HG02571 (cell line): ENCODE results near the gene MPG.

Experiments used
- ATAC-seq: cut with Tn5 transposase; IDR thresholded peaks from one replicate; pipeline ENCODE4 v1.9.1; 2021; ENCODE audit warnings: mild to moderate bottlenecking, moderate library complexity; ENCODE audit not compliant: unreplicated experiment

Gene MPG

DNA sequence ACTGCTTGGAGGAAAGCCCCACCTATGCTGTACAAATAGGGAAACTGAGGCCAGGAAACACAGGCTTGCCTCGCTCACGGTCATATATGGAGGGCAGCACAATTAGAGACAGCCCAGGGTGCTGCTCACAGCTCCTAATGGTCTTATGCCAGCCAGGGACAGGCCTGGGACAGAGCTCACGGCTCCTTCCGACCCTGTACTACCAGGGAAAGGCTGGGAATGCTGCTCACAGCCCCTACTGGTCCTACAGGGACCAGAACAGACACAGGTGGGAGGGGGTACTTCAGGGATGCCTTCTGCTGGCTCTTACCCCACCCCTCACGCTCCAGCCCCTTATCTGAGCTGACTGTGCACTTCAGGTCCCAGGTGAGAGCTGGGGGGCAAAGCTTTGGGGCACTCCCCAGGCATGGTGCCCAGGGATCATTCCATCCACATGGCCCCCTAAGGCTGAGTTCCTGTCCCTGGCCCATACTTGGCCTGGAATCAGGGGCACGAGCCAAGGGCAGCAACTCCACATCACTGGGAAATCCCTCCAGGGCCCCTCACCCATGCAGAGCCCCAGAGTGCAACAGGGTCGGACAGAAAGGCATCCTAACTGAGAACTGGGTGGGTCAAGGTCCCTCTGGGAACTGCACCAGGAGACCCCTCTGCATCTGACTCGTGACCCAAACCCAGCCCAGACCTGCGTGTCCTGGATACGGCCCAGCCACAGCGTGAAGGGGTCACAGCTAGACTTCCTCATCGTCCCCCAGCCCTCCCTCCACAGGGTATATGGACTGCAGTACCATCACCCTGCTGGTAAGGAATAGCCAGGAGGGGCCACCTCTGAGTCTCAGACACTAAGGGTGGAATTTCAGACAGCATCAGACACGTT, 11.5 kb upstream of the MPG start:
- no peak for ATAC-seq

DNA sequence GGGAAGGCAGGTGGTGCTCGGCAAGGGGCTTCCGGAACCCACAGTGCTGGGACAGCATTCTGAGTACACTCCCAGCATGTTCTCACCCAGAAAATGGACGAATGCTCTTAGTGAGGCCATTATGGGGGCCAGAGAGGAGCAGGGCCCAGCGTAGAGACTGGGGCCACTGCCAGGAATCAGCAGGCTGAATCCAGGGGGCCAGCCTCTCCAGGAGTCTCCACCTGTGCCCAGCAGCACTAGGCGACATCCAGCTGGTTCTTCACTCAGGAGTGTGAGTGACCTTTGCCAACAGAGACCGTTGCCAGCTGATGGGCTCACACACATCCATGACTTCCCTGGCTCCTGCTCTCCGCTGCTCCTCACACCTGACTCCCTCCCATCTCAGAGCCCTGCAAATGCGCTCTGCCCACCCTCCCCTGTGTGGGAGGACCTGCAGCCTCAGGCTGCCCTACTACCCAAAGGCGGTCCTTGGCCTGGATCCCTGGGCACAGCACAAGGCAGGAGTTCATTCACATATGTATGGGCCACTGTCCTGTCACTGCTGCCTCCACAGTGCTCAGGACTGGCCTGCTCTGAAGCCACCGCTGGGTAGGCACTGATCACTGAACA, 10.7 kb upstream of the MPG start:
- ATAC-seq = no peak

DNA sequence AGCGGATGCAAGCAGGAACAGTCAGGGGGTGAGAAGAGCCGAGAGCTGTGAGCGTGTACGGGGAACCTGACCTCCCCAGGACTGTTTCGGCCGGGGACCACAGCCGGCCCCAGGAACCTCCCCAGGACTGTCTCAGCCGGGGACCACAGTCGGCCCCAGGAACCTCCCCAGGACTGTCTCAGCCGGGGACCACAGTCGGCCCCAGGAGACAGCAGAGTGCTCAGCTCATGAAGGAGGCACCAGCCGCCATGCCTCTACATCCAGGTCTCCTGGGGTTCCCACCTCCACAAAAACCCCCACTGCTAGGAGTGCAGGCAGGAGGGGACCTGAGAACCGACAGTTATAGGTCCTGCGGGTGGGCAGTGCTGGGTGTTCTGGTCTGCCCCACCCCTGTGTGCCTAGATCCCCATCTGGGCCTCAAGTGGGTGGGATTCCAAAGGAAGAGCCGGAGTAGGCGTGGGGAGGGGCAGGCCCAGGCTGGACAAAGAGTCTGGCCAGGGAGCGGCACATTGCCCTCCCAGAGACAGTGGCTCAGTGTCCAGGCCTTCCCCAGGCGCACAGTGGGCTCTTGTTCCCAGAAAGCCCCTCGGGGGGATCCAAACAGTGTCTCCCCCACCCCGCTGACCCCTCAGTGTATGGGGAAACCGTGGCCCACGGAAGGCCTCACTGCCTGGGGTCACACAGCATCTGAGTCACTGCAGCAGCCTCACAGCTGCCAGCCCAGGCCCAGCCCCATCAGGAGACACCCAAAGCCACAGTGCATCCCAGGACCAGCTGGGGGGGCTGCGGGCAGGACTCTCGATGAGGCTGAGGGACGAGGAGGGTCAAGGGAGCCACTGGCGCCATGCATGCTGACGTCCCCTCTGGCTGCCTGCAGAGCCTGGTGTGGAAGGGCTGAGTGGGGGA, 9.9 kb upstream of the MPG start:
- no peak for ATAC-seq

DNA sequence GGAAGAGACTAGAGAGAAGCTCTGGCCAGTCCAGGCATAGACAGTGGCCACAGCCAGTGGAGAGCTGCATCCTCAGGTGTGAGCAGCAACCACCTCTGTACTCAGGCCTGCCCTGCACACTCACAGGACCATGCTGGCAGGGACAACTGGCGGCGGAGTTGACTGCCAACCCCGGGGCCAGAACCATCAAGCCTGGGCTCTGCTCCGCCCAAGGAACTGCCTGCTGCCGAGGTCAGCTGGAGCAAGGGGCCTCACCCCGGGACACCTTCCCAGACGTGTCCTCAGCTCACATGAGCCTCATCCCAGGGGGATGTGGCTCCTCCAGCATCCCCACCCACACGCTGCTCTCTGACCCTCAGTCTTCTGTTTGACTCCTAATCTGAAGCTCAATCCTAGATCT, 8.8 kb upstream of the MPG start:
- no peak for ATAC-seq

DNA sequence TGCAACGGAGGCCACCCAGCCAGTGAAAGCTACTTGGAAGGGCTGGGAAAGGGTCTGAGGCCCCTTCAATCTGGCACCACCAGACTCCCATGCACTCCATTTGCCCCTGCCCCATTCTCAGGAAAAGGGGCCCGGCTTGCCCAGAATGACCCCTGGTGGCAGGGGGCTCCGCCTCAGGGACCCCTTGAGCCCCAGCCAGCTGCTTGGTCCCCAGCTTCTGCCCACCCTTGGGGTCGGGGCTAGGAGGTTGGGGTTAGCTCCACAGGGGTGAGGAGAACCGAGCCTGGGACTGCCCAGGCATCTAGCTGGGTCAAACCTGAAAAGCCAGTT, 6.8 kb upstream of the MPG start:
- no peak for ATAC-seq

DNA sequence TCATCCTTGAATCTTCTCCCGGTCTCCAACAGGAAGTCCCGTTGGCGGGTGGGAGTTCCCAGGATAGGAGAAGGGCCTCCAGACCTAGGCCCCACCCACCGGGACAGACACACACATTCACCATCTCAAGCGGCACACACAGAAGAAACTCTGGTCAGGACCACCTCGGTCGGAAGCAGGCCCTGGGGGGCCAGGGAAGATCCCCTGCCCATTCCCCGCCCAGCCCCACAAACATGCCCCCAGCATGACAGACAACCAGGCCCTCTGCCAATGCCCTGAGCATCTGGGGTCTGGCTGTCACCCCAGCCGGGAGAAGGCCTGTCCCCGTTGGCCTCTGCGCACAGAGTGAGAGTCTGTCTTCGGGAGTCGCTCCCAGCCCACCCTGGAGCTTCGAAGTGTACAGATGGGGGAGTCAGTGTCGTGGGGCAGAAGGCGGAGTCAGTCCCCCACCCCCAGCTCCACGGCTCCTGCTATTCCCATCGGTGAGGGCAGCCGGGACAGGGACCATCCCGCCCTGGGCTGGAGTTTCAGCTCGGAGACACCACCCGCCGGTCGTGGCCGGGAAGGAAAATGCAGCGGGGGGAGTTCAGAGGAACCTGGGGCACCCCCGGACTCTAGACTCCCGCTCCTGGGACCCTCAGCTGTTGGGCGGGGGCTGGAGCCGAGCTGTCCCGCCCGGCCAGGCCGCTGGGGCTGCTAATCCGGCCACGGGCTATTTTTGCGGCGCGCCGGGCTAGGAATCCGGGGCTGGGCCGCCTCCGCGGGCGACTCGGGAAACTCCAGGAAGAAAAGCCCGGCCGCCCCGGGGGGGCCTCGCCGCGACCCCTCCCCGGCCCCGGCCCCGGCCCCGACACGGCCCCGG, 6.3 kb upstream of the MPG start:
- no peak for ATAC-seq

DNA sequence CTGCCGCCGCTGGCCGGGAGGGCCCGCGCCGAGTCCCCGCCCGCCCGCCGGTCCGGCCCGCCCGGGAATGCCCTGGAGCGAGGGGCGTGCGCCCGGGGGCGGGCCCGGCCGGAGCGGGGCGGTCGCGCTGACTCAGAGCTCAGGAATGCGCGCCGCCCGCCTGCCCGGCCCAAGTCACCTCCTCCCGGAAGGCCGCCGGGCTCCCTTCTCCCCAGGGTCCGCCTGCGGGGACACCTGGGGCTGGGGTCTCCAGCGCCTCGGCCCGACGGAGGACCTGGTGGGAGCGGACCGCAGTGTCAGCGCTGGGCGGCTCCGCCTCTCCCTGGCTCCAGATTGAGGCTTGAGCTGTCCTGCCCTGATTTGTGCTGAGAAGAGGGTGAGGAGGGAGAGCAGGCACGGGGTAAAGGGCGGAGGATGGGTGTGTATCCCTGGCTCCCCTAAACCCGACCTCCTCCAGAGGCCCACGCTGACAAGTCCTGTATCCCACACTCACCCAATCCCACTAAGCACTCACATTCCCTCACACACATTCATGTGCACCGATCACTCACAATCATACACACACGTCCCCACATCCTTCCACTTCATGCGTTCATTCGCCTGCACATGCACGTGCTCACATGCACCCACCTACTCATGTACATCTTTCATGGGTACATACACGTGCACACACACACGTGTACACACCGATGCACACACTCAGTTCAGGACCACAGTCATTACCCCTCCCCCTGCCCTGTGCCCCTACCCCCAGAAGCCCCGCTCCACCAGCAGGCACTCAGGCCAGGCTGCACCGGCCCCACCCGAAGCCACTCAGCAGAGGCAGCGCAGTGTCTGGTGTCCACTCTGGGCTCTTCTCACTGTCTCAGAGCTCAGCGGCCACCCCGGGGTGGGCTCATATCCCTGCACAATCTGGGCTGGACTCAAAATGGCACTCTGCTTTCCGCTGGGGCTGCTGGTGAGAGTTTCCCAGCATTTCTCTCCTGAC, 5.2 kb upstream of the MPG start, which contains the start of gene RHBDF1:
Gene RHBDF1 (minus strand): TSS at position 71 of the 988 bp plus-strand sequence. CDS start 7,616 bp downstream, outside the sequence.
- no peak for ATAC-seq

DNA sequence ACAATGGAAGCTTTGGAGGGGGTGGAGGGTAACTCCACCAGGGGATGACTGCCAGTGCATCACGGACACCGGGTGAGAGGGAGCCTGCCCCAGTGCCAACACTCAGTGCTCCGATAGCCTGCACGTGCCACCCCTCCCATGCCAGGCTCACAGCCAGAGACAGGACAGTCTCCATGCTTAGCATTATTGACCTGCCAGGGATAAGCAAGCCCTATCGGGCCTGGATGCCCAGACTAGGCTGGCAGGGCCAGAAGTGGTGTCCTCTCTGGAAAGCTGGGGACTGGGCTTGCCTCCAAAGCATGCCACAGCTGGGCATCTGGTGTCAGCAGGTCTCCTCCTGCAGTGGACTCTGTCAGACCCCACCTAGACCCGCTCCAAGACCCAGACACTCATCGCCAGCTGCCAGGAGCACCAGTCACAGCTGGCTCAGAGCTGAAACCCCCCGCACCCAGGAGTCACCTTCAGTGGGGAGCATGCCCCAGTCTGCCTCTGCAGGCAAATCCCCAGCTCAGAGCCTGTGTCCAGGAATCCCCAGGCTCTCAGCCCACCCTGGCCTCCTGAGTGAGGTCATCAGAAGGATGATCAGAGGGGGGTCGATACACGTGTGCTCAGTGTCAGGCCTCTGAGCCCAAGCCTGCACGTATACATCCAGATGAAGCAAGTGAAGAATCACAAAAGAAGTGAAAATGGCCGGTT, 3.8 kb upstream of the MPG start:
- ATAC-seq = no peak

DNA sequence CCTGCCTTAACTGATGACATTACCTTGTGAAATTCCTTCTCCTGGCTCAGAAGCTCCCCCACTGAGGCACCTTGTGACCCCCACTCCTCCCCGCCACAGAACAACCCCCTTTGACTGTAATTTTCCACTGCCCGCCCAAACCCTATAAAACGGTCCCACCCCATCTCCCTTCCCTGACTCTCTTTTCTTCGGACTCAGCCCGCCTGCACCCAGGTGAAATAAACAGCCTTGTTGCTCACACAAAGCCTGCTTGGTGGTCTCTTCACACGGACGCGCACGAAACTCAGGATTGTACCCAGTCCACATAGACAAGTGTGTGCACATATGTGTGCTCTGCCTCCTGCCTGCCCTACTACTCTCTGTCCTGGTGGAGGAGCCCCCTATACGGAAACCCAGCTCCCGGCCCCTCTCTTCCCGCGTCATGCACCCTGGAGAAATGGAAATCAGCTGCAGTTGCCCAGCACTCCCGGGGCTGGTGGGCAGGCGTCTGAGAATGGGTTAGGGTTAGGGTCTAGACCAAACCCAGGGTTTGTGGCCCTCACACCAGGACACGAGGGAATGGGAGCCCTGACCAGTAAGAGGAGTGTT, 3.2 kb upstream of the MPG start:
- ATAC-seq = no peak

DNA sequence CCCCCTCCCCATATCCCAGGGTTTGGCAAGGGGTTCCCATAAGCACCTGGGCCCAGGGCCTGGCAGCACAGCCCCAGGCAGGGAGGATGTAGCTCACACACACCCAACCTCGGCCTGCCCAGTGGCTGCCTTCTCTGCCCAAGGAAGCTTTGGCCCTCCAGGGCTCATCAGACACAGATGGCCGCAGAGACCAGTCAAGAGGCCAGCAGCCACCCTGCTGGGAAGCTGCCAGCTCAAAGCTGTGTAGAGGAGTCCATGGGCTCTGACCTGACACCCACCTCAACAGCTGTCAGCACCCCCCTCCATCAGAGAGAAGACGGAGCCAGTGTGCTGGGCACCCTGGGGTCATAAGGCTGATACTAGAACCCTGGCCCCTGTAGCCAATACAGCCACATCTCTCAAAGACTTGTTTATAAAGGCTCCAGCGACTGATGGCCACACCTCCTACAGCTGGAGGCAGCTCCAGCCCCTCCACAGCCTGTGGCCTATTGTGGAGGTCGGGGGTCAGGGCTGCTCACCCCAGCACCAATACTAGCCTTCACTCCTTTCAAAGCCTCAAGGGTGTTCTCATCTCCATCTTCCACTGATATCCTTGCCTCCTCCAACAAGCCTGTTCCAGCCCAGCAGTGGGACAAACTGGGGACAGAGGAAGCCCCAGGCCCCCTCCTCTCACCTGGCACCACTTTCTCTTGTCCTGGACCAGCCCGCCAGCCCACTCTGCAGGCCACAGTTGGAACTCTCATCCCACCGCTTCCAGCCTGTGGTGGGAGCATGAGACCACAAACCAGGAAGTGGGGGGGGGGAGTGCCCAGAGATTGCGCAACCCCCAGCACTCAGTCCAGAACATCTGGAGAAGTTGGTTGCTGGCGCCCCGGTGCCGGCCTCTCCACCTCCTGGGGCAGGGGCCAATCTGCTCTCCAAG, 2.2 kb upstream of the MPG start:
- ATAC-seq = no peak

DNA sequence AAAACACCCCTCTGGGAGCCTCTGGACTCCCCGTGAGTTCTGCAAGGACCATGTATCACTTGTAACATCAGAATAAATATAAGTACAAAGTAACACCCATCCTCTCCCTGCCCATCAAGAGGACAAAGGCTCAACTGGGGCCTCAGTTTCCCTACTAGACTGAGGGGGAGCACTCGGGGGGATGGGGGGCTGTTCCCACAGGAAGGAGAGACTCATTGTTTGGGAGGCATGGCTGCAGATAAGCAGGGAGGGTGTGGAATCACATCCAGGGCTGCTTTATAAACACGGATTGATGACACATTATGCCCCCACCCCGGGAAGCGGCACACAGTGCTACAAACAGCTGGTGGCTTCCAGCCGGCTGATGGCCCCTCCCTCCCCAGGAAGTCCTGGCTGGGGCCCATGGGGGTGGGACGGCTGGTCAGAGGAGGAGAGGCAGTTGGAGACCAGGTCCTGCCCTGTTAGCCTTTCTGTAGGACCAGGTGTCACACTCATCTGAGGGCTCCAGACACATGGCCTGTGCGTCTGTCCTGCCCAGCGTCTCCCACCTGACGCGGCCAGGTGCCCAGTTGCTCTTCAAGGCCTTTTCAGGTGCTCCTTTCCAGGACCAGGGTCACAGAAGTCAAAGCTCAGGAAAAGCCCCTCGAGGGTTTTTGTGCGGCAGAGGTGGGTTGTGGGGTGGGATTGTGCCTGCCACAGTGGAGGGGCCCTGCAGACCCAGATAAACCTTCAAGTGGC, 1.3 kb upstream of the MPG start:
- ATAC-seq = no peak

DNA sequence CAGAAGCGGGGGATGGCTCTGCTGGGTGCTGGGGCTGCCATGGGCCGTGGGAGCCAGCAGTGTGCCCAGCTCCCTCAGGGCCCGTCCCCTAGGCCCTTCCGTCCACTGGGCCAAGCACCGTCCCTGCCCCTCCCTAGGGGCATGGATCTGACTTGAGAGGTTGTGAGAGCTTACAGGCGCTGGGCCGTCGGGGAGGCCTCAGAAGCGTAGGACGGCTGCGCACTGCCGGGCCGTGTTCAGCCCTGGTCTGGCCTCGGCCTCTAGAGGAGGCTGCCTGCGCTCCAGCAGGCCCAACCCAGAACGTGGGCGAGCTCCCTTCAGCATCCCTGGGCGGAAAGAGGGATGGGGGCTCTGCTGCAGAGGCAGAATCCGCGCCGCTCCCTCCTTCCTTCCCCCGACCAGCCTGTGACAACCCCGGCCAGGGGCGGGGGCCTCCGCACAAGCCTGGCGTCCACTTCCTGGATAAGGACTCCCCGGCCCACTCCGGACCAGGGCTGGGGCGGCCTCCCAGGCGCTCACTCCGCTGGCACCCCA, 685 bp upstream of the MPG start:
- peak; percentile 15 for ATAC-seq

DNA sequence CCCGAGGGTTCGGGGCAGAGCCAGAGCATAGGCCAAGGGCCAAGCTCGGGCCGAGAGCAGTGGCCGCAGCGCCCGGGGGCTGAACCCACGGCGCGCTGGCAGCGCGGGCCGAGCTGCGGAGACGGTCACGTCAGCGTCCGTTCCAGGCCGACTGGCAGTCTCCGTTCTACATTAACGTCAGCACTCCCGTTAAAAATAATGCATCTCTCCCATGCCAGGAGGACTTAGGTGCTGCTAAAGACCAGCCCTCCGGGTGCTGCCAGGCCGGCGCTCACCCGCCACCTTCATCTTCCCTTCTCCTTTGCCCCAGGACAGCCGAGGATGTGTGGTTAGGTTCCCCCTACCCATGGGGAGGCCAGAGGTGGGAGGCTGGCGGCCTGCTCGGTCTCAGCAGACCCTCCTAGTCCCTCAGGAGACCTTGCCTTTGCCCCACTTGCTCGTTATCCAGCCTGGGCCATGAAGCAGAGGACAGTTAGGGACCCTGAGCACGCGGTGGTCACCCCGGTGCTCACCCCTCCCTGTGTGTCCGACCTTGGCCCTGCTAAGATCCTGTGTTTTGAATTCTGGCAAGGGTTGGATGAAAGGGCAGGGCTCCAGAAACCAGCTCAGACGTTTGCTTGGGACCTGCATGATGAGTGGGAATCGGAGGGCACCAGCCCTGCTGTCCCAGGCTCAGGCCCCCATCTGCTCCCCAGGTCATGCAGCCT, 572 bp downstream of the MPG start:
- ATAC-seq = no peak

DNA sequence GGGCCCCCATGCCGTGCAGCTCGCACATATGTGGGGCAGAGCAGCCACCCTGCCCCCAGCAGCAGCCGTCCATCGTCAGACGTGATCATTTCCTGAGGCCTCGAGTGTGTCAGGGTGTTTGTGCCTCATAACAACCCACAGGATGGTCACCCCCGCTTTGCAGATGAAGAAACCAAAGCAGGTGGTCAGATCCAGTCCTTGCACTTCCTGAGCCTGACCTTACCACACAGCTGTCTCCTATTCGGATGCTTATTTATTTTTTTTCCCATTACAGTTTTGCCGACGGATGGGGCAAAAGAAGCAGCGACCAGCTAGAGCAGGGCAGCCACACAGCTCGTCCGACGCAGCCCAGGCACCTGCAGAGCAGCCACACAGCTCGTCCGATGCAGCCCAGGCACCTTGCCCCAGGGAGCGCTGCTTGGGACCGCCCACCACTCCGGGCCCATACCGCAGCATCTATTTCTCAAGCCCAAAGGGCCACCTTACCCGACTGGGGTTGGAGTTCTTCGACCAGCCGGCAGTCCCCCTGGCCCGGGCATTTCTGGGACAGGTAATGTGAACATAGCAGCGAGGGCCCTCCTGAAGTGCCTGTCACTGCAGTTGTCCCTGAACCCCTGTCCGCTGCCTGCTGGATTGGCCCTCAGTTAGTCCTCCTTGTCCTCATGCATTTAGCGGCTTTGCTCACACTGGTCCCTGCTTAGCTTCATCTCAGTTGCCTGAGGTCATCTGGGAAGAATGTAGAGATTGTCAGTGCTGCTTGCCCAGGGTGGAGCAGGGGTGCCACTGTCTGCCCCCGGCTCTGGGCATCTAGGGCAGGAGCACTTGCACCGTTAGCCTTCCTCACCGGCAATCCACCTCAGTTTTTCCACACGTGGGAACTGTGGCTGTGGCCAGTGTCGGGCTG, 1.4 kb downstream of the MPG start:
- no peak for ATAC-seq
